IPS DF 4.7 (cell line): Measurements from ENCODE around the gene CHRD.

ENCODE experiments used
- DNase-seq: peaks from one replicate; pipeline ENCODE4 v3.0.0-alpha.2; 2013; ENCODE audit warnings: low spot score; ENCODE audit errors: extremely low read depth

CHRD gene

DNA sequence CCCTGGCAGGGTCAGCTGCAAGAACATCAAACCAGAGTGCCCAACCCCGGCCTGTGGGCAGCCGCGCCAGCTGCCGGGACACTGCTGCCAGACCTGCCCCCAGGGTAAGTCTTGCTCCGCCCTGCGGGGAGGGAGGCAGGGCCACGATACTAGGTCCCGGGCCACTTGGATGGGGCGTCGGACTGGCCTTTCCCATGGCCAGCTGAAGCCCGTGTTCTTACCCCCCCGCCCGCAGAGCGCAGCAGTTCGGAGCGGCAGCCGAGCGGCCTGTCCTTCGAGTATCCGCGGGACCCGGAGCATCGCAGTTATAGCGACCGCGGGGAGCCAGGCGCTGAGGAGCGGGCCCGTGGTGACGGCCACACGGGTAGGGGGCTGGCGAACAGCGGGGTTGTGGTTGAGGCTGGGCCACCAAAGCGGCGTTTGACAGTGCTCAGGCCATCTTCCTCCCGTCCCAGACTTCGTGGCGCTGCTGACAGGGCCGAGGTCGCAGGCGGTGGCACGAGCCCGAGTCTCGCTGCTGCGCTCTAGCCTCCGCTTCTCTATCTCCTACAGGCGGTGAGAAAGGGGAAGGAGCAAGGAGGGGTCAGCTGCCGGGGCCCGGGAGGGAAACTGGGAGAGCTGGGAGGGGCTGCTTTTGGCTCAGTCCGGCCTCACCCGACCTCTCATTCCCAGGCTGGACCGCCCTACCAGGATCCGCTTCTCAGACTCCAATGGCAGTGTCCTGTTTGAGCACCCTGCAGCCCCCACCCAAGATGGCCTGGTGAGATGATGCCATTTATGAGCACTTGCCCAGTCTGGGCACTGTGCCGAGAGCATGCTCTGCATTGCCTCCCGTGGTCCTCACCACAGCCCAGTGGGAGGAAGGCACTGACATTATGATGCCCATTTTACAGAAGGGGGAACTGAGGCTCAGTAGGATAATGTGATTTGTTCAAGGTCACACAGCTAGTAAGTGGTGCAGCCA is 1.7 kb downstream of the CHRD start:
- no peak for DNase-seq

DNA sequence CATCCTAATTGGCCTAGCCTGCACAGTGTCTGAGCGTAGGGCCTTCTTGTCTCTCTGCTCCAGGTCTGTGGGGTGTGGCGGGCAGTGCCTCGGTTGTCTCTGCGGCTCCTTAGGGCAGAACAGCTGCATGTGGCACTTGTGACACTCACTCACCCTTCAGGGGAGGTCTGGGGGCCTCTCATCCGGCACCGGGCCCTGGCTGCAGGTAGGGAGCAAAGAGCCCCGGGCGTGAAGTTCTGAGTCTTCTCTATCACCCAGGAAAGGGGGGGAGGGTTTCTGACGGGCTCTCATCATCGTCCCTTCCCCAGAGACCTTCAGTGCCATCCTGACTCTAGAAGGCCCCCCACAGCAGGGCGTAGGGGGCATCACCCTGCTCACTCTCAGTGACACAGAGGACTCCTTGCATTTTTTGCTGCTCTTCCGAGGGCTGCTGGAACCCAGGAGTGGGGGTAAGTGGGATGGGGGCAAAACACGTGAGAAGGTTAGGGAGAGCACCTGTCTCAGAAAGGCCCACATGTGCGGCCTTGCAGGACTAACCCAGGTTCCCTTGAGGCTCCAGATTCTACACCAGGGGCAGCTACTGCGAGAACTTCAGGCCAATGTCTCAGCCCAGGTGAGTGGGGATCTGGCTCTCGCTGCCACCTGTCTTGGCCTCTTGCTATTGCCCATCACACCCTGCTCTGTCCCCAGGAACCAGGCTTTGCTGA is 2.6 kb downstream of the CHRD start:
- no peak for DNase-seq

DNA sequence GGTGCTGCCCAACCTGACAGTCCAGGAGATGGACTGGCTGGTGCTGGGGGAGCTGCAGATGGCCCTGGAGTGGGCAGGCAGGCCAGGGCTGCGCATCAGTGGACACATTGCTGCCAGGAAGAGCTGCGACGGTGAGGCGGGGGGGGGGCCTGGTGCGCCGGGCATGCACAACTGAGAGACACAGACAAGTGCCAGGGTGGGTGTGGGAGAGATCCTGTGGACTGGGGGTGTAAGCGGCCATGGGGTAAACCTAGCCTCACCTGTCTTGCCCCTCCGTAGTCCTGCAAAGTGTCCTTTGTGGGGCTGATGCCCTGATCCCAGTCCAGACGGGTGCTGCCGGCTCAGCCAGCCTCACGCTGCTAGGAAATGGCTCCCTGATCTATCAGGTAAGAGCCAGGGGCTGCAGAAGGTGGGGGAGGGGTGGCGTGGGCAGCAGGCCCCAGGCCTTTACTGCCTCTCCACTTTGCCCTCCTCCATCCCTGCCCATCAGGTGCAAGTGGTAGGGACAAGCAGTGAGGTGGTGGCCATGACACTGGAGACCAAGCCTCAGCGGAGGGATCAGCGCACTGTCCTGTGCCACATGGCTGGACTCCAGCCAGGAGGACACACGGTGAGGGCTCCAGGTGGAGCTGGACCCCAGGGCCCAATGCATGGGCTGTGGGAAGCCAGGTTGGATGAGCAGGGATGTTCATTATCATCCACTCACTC is 3.3 kb downstream of the CHRD start:
- no peak for DNase-seq

DNA sequence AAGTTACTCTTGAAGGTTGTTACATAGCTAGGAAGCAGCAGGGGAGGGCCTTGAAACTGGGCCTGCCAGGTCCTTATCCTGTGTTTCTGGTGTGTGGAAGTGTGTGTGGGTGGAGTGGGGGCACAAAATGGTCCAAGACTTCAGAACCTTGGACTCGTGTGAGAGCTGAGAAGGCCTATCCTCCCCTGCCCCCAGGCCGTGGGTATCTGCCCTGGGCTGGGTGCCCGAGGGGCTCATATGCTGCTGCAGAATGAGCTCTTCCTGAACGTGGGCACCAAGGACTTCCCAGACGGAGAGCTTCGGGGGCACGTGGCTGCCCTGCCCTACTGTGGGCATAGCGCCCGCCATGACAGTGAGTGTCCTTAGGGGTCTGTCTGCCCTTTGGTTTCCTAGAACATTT is 4.5 kb downstream of the CHRD start:
- DNase-seq = no peak

DNA sequence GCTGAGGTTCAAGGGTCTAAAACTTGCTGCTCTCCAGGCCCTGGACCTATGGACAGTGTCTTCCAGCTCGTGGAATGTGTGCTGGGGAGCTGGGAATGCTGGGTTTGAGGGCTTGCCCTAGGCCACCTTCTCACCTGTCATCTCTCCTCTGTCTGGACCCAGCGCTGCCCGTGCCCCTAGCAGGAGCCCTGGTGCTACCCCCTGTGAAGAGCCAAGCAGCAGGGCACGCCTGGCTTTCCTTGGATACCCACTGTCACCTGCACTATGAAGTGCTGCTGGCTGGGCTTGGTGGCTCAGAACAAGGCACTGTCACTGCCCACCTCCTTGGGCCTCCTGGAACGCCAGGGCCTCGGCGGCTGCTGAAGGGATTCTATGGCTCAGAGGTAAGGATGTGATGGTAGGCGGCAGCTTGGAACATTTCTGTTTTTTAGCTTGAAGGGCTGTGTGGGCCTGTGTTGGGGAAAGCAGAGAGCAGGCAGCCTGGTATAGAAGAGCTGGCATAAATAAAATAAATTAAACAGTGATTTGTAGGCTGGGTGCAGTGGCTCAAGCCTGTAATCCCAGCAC is 5.1 kb downstream of the CHRD start:
- DNase-seq = no peak

DNA sequence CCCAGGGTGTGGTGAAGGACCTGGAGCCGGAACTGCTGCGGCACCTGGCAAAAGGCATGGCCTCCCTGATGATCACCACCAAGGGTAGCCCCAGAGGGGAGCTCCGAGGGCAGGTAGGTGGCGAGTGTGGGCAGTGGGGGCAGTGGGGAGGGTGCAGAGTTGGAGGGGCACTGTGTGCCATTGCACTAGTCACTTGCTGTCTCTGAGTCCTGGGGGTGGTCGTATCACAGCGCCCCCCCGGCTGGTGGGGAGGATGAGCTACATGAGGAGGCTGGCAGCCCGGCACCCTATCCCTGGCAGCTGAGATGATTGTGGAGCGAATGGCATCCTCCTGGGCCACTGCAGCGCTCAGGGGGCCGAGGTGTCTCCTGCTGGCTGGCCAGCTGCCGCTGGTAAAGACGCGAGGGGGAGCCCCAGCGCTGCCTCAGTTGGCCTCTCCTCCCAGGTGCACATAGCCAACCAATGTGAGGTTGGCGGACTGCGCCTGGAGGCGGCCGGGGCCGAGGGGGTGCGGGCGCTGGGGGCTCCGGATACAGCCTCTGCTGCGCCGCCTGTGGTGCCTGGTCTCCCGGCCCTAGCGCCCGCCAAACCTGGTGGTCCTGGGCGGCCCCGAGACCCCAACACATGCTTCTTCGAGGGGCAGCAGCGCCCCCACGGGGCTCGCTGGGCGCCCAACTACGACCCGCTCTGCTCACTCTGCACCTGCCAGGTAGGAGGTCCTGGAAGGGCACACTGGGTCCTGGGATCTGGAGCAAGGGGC is 6.4 kb downstream of the CHRD start:
- DNase-seq = no peak

DNA sequence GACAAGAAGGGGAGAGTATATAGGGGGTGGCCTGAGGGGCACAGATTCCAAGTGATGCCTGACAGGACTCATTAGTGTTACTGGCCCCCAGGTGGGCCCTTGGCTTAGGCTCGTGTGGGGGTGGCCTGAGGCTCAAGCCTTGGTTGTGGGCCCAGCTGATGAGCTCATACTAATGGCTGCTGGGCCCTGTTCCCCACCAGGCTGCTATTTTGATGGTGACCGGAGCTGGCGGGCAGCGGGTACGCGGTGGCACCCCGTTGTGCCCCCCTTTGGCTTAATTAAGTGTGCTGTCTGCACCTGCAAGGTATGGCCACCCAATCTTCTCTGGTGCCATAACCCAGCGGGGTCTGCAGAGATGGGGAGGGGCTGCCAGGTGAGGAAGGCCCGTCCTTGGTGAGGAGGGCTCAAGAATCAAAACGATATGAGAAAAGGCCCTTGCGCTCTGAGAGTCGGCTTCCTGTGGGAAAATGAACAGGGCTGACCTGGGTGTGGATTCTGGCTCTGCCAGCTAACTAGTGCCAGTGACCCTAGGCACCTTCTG is 7.4 kb downstream of the CHRD start:
- DNase-seq = no peak

DNA sequence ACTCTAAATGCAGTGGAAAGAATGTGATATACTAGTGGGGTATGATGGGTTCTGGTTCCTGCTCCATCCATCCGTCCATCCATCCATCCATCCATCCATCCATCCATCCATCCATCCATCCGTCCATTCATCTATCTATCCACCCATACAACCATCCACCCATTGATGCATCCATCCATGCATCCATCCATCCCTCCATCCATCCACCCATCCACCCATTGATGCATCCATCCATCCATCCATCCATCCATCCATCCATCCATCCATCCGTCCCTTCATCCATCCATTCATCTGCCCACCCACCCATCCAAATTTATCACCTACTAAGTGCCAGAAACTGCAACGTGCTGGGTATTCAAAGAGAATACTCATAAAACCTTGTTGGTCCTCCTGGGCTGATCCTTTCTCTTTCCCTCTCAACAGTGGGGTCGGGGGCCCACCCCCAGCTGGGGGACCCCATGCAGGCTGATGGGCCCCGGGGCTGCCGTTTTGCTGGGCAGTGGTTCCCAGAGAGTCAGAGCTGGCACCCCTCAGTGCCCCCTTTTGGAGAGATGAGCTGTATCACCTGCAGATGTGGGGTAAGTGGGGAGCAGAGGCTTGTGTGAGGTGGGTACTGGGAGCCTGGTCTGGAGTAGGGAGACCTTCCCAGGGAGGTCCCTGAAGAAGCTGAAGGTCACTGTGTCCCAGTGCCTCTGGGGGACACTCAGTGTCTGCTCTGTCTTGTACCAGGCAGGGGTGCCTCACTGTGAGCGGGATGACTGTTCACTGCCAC is 8.5 kb downstream of the CHRD start:
- DNase-seq = no peak

DNA sequence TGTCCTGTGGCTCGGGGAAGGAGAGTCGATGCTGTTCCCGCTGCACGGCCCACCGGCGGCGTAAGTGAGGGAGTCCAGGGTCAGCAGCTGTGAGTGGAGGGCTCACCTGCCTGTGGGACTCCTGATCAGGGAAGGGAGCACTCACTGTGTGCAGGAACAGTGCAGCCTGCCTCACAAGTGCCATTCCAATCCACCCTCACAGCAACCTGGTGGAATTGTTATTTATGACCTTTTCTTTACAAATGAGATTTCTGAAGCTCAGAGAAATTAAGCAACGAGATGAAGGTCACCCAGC is 9.0 kb downstream of the CHRD start:
- DNase-seq = no peak

DNA sequence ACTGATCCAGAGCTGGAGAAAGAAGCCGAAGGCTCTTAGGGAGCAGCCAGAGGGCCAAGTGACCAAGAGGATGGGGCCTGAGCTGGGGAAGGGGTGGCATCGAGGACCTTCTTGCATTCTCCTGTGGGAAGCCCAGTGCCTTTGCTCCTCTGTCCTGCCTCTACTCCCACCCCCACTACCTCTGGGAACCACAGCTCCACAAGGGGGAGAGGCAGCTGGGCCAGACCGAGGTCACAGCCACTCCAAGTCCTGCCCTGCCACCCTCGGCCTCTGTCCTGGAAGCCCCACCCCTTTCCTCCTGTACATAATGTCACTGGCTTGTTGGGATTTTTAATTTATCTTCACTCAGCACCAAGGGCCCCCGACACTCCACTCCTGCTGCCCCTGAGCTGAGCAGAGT is 9.5 kb downstream of the CHRD start:
- no peak for DNase-seq

DNA sequence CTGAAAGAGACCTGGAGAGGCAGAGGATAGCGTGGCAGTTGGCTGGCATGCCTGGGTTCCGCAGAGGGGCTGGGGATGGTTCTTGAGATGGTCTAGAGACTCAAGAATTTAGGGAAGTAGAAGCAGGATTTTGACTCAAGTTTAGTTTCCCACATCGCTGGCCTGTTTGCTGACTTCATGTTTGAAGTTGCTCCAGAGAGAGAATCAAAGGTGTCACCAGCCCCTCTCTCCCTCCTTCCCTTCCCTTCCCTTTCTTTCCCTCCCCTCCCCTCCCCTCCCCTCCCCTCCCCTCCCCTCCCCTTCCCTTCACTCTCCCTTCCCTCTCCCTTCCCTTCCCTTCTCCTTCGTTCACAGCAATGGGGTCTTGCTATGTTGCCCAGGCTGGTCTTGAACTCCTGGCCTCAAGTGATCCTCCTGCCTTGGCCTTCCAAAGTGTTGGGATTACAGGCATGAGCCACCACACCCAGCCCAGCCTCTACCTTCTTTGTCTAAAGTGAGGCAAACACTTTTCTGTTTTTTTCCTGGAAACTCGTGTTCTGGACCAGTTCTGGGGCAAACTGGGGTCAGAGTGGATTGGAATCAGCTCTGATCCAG is 10.2 kb downstream of the CHRD start:
- DNase-seq = no peak

DNA sequence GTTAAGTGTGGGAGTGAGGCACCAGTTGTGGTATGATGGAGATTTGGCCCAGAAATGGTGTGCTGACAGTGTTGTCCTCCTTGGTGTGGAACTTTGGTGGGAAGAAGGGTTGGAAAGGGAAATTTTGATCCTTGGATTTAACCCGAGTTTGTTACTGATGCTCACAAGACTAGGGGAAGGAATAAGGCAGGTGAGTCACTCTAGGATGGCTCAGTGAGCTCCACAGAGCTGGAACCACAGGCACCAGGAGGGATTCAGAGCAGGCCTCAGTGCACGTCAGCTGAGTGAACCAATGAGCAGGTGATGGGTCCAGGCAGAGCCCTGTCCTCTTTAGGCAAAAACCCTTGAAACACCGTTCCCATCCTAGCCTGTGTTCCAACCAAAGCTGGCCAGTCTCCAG is 11.4 kb downstream of the CHRD start:
- DNase-seq = no peak

DNA sequence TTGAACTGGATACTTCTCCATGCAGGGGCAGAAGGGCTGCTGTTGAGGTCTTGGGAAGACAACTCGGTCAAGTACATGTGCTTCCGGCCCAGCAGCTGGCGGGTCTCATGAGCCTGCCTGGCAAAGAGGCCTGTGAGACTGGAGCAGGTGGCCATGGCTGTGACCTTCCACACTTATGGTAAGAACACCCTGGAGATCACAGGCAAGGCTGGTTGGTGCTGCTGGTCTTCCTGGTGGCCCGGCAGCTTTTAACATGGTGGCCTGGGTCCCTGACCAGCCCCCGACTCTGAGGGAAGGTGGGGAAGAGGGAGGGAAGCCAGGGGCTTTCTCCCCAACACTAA is 15.4 kb downstream of the CHRD start:
- no peak for DNase-seq

DNA sequence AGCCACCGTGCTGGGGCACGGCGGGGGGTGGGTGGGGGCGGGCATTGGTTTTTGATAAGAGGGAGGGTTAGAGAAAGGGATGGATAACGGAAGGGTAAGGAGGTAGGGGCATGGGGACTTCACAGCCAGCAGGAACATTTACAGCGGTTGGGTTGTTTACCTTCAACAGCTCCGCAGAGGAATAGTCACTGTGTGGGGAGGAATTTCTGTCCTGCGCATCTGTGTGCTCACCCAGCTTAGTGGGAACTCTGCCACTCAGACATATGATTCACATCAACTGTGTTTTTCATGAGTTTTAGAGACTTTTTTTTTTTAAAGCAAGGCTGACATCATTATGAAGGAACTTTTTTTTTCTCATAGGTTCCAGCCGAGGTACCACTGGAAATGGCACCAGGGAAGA is 19.6 kb downstream of the CHRD start:
- no peak for DNase-seq

DNA sequence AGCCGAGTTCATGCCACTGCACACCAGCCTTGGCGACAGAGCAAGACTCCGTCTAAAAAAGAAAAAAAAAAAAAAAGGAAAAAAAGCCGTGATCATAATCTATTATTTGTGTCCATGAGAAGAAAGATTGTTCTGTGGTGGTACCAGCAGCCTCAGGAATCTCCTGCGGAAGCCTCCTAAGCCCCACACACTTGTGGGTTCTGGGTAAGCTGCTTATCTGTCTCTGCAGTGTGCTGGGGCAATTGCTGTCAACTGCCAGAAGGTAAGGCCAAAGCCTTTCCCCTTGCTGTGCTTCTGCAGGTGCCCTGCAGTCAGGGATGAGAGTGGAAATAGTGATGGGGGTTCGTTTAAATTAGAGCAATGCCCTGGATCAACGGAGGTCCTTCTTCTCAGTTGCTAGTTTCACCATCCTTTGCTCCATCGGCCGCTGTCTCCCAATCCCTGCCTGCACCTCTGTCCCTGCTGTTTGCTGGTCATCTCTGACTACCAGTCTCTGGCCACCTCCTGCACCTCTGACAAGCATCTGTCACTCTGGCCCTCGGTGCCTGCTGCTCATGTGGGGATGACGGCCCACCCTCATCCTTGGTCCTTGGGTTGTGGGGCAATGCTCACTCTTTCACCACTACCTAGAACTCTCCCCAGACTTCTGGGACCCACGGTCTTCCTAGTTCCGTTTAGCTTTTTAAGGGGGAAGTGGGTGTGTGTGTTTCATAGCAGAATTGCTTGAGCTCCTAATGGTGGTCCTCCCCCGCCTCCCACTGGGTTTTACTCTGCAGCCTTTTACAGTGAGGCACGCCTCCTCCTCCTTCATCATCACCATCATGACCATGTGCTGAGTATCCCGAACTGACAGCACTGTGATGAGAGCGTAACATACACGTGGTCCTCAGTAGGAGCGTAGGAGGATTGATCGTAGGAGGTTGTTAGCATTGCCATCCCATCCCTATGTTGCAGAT is 25.5 kb downstream of the CHRD start:
- DNase-seq = no peak

DNA sequence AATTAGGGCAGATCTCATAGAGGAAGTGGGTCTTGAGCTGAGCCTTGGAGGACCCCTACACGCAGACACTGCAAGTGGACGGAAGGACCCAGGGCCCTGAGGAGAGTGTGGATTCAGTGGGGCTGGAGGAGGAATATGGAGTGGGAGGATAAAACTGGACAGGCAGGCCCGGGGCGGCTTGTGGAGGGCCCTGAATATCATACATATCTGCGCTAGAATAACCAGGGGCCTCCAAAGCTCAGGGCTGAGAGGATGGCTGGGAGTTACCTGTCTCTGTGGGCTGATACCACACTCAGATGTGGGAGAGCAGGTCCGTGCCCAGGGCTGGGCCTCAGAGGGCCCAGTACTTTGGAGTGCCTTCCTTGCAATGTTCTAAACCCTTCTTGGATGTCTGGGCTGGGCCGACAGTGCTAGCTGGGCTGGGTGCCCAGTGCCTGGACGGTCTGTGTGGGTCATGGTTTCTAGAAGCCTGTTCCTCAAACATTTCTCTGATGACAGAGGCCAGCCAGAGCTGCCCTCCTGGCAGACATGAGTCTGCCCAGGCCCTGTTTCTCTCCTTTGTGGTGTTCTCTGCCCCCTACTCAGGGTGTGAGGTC is 29.6 kb downstream of the CHRD start:
- DNase-seq = no peak

DNA sequence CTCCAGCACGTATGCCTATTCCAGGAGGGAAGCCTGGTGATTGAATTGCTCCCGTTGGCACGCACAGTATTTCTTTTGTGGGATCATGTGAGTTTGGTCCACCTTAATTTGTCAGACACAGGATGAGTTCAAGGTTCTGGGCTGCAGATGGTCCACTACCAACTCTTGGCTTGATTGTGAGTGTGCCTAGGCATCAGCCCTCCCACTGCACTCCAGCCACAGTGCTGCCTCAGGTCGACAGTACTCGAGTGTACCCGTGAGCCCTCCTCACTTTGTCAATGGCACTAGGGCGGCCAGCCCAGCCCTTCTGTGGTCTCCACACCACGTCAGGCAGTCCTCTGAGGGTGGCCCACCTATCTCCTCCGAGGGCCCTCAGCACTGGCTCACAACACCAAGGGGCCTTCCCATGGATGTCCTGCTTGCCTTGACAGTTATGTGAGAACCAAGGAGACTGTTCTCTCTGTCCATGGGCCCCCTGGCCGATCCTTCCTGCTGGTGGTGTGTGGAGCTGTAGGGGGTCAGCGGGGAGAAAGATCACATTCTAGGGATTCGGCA is 30.2 kb downstream of the CHRD start:
- no peak for DNase-seq
